Upper lobe of left lung (tissue), 6 donors: ENCODE measurements around the gene ZNF782. TPM values are rescaled to one million over a fixed set of nuclear protein-coding genes. Genes with fewer than 3 reads are reported as not detected.

Source experiments
- ATAC-seq, 2 donors: fragments of 200-7000 bp; cut with Tn5 transposase; one replicate each; pipeline ENCODE4 v1.9.1; 2022; ENCODE audit warnings: mild to moderate bottlenecking in 2 of 2, moderate library complexity in 2 of 2; ENCODE audit not compliant: low FRiP score in 2 of 2
- DNase-seq, 2 donors: peaks; one replicate each; pipeline ENCODE4 v3.0.0-alpha.2; 2019 to 2020
- H3K27ac ChIP-seq, 4 donors: fragments of 200-600 bp; sonication (generic); one replicate each; pipeline ENCODE4 v1.5.1; 2016 to 2019
- H3K27me3 ChIP-seq, 4 donors: fragments of 200-600 bp; sonication (generic); one replicate each; pipeline ENCODE4 v1.5.1; 2017 to 2019
- H3K36me3 ChIP-seq, 4 donors: fragments of 200-600 bp; sonication (generic); one replicate each; pipeline ENCODE4 v1.5.1; 2016 to 2019
- H3K4me1 ChIP-seq, 4 donors: fragments of 200-600 bp; sonication (generic); one replicate each; pipeline ENCODE4 v1.5.1; 2018 to 2019
- H3K4me3 ChIP-seq, 4 donors: fragments of 200-600 bp; sonication (generic); one replicate each; pipeline ENCODE4 v1.5.1; 2017 to 2019; ENCODE audit warnings: mild to moderate bottlenecking in 2 of 4, moderate library complexity in 1 of 4
- H3K9me3 ChIP-seq, 4 donors: fragments of 200-600 bp; sonication (generic); one replicate each; pipeline ENCODE4 v1.5.1; 2018 to 2019
- CTCF ChIP-seq, 6 experiments: fragments of 450-650 bp in 4 of 6; fragments of 200-600 bp in 2 of 6; sonication (generic) in 2 of 6; IDR thresholded peaks; one replicate each; pipeline ENCODE4 v1.5.1; 2016 to 2019; ENCODE audit warnings: antibody characterized with exemption in 6 of 6
- EP300 ChIP-seq, 4 donors: sonication (generic); formaldehyde crosslinking; IDR thresholded peaks; one replicate each; pipeline ENCODE4 v1.5.1; 2017; ENCODE audit warnings: antibody characterized with exemption in 4 of 4, control low read depth in 2 of 4
- POLR2A ChIP-seq, 4 donors: fragments of 450-650 bp; IDR thresholded peaks; one replicate each; pipeline ENCODE4 v1.5.1; 2016 to 2017; ENCODE audit warnings: antibody characterized with exemption in 4 of 4, mild to moderate bottlenecking in 2 of 4
- POLR2AphosphoS5 ChIP-seq, 2 donors: sonication (generic); formaldehyde crosslinking; IDR thresholded peaks; one replicate each; pipeline ENCODE4 v1.5.1; 2017; ENCODE audit warnings: antibody characterized with exemption in 2 of 2
- WGBS, 2 donors: methylation state at CpG; one replicate each; pipeline ENCODE4 v1.1.5; 2017 to 2018; 5-methylcytosine and 5-hydroxymethylcytosine counted together
- total RNA-seq, 6 donors: library from RNA; depleted of rRNA in 4 of 6; stranded (reverse); fragments of >200 nt in 4 of 6; gene quantifications; one replicate each; pipeline versions ENCODE4 v1.1.0 to v1.2.1, GENCODE V29; 2016 to 2021
- donor health status: DM: no; HTN: no; CAD: no; lungs with moderate emphysema.
- donor health status: DM: no; HTN: yes; CAD: no; lungs with severe emphysema.

Gene ZNF782
- total RNA-seq, 6 donors from 2014 or later: 4.4 to 17.8 (median 6.0) TPM

GRCh38 chr9:96856363-96857286 is 2.3 kb upstream of the ZNF782 start:
- ATAC-seq (peak; percentile 69 to 75), DNase-seq (peak; percentile 6 to 72)
- peak; percentile 65 to 88 (median 74) for TF ChIP-seq CTCF (IDR thresholded peaks at IDR 0.05)
- no peak for TF ChIP-seq EP300 (IDR thresholded peaks at IDR 0.05)
- no peak for TF ChIP-seq POLR2AphosphoS5 (IDR thresholded peaks at IDR 0.05)
- 15 to 26% methylated on average over 6 of the region's 6 CpGs for WGBS, 2 donors
- Histone ChIP-seq H3K4me3 (no peak overlapping the region), H3K27me3 (no peaks in the 10 kb centered on the region), H3K4me1 (peaks cover 9 to 27% (median 20%) of the 10 kb centered on the region in 4 donors), H3K36me3 (no peaks in the 10 kb centered on the region), H3K9me3 (no peaks in the 10 kb centered on the region), H3K27ac (no peak overlapping the region)

GRCh38 chr9:96854651-96855273 is 448 bp upstream of the ZNF782 start:
- TF ChIP-seq POLR2AphosphoS5 (IDR thresholded peaks at IDR 0.05) (no peak), CTCF (IDR thresholded peaks at IDR 0.05) (no peak), POLR2A (IDR thresholded peaks at IDR 0.05) (no peak), EP300 (IDR thresholded peaks at IDR 0.05) (no peak)
- DNase-seq (peak in 1 of 2 donors; percentile 33), ATAC-seq (no peak)
- no peaks in the 10 kb centered on the region for H3K36me3 ChIP-seq
- no peaks in the 10 kb centered on the region for H3K27me3 ChIP-seq
- peaks cover 9 to 32% (median 20%) of the 10 kb centered on the region in 4 donors for H3K4me1 ChIP-seq
- no peaks in the 10 kb centered on the region for H3K9me3 ChIP-seq
- peak overlapping the region in 2 of 4 donors; percentile 81 to 91 for H3K27ac ChIP-seq
- WGBS, 2 donors: 18 to 19% methylated on average over 16 of the region's 16 CpGs
- H3K4me3 ChIP-seq: peak overlapping the region; percentile 56 to 88 (median 68)

- DNase-seq (no peak), ATAC-seq (no peak)
- H3K27ac ChIP-seq: no peak overlapping the region
- H3K4me1 ChIP-seq: peaks cover 9 to 32% (median 20%) of the 10 kb centered on the region in 4 donors
- WGBS, 2 donors: 84 to 92% methylated on average over 4 of the region's 4 CpGs
- no peaks in the 10 kb centered on the region for H3K27me3 ChIP-seq
- peak overlapping the region in 1 of 4 donors; percentile 88 for H3K4me3 ChIP-seq
- TF ChIP-seq POLR2AphosphoS5 (IDR thresholded peaks at IDR 0.05) (no peak), CTCF (IDR thresholded peaks at IDR 0.05) (no peak), POLR2A (IDR thresholded peaks at IDR 0.05) (no peak), EP300 (IDR thresholded peaks at IDR 0.05) (no peak)
- H3K9me3 ChIP-seq: no peaks in the 10 kb centered on the region
- no peaks in the 10 kb centered on the region for H3K36me3 ChIP-seq
Observed at GRCh38 chr9:96852676-96853075, 1.6 kb downstream of the ZNF782 start.

- Histone ChIP-seq H3K9me3 (peaks cover 0 to 36% (median 6%) of the 10 kb centered on the region in 4 donors), H3K27ac (no peak overlapping the region), H3K4me1 (no peaks in the 10 kb centered on the region), H3K4me3 (no peak overlapping the region), H3K27me3 (no peaks in the 10 kb centered on the region), H3K36me3 (peaks cover 0 to 29% (median 9%) of the 10 kb centered on the region in 4 donors)
- TF ChIP-seq POLR2A (IDR thresholded peaks at IDR 0.05) (no peak), CTCF (IDR thresholded peaks at IDR 0.05) (no peak), POLR2AphosphoS5 (IDR thresholded peaks at IDR 0.05) (no peak), EP300 (IDR thresholded peaks at IDR 0.05) (no peak)
- 82 to 89% methylated on average over 2 of the region's 2 CpGs for WGBS, 2 donors
- no peak for ATAC-seq
- no peak for DNase-seq
Observed at GRCh38 chr9:96844040-96844439, 10.3 kb downstream of the ZNF782 start.
